HG02943 (cell line): Measurements from ENCODE around the gene PIWIL1.

Experiments used
- ATAC-seq: cut with Tn5 transposase; IDR thresholded peaks from one replicate; pipeline ENCODE4 v1.9.1; 2021; ENCODE audit warnings: mild to moderate bottlenecking, low read depth, moderate library complexity; ENCODE audit not compliant: unreplicated experiment

Gene PIWIL1

GRCh38 chr12:130335517-130336392, 1.9 kb upstream of the PIWIL1 start:
- ATAC-seq = no peak

- ATAC-seq = no peak
Observed at GRCh38 chr12:130336723-130337487, 782 bp upstream of the PIWIL1 start.

- ATAC-seq = no peak
Observed at GRCh38 chr12:130338794-130339601, 1.3 kb downstream of the PIWIL1 start.

GRCh38 chr12:130339951-130340350, 2.3 kb downstream of the PIWIL1 start:
- no peak for ATAC-seq

- no peak for ATAC-seq
Observed at GRCh38 chr12:130342442-130342841, 4.8 kb downstream of the PIWIL1 start.

GRCh38 chr12:130342842-130343241, 5.2 kb downstream of the PIWIL1 start:
- no peak for ATAC-seq

GRCh38 chr12:130344529-130344928, 6.8 kb downstream of the PIWIL1 start:
- no peak for ATAC-seq

GRCh38 chr12:130345292-130345691, 7.6 kb downstream of the PIWIL1 start:
- no peak for ATAC-seq

GRCh38 chr12:130347588-130347987, 9.9 kb downstream of the PIWIL1 start:
- ATAC-seq = no peak

GRCh38 chr12:130350715-130351114, 13.0 kb downstream of the PIWIL1 start:
- no peak for ATAC-seq

GRCh38 chr12:130351326-130351725, 13.6 kb downstream of the PIWIL1 start:
- no peak for ATAC-seq

GRCh38 chr12:130353081-130353480, 15.4 kb downstream of the PIWIL1 start:
- no peak for ATAC-seq

- ATAC-seq = no peak
Observed at GRCh38 chr12:130354407-130354806, 16.7 kb downstream of the PIWIL1 start.

- ATAC-seq = no peak
Observed at GRCh38 chr12:130356222-130356621, 18.5 kb downstream of the PIWIL1 start.

- no peak for ATAC-seq
Observed at GRCh38 chr12:130357241-130357640, 19.6 kb downstream of the PIWIL1 start.

GRCh38 chr12:130357729-130358330, 20.1 kb downstream of the PIWIL1 start:
- ATAC-seq = no peak

- ATAC-seq = no peak
Observed at GRCh38 chr12:130362060-130362459, 24.4 kb downstream of the PIWIL1 start.

- ATAC-seq = no peak
Observed at GRCh38 chr12:130364578-130364977, 26.9 kb downstream of the PIWIL1 start.

GRCh38 chr12:130366159-130366558, 28.5 kb downstream of the PIWIL1 start:
- no peak for ATAC-seq

GRCh38 chr12:130367003-130367402, 29.3 kb downstream of the PIWIL1 start:
- ATAC-seq = no peak
